RWPE2 (cell line): ENCODE data around the gene DCAF6.
"Not testable (repeated sequence)": the region's sequence is repeated elsewhere in the genome, so short reads cannot be mapped to it uniquely, and the experiment has no call there.

Experiments
- ATAC-seq: fragments of 200-7000 bp; cut with Tn5 transposase; 3 replicates; pipeline ENCODE4 v1.9.1; 2021; ENCODE audit warnings: low read depth
- DNase-seq: peaks from one replicate; pipeline ENCODE4 v3.0.0-alpha.2; 2020; ENCODE audit warnings: low spot score
- H3K27ac ChIP-seq: fragments of 450-650 bp; 2 replicates; pipeline ENCODE4 v1.5.1; 2017; ENCODE audit warnings: mild to moderate bottlenecking; ENCODE audit not compliant: poor library complexity, severe bottlenecking
- H3K27me3 ChIP-seq: fragments of 250-450 bp; sonication (Bioruptor Pico); 2 replicates; pipeline ENCODE4 v1.5.1; 2021; ENCODE audit warnings: mild to moderate bottlenecking, moderate library complexity; ENCODE audit not compliant: insufficient read depth, poor library complexity, severe bottlenecking
- H3K36me3 ChIP-seq: fragments of 250-450 bp; sonication (Bioruptor Pico); 2 replicates; pipeline ENCODE4 v1.5.1; 2020; ENCODE audit warnings: low read depth, mild to moderate bottlenecking, moderate library complexity
- H3K4me1 ChIP-seq: fragments of 250-450 bp; sonication (Bioruptor Pico); 2 replicates; pipeline ENCODE4 v1.5.1; 2021; ENCODE audit warnings: mild to moderate bottlenecking, moderate library complexity; ENCODE audit not compliant: insufficient read depth, poor library complexity, severe bottlenecking
- H3K4me3 ChIP-seq: fragments of 250-450 bp; sonication (Bioruptor Pico); 2 replicates; pipeline ENCODE4 v1.5.1; 2021; ENCODE audit warnings: mild to moderate bottlenecking, moderate library complexity; ENCODE audit not compliant: severe bottlenecking
- H3K9me3 ChIP-seq: fragments of 250-450 bp; sonication (Bioruptor Pico); 2 replicates; pipeline ENCODE4 v1.5.1; 2021; ENCODE audit warnings: mild to moderate bottlenecking, moderate library complexity; ENCODE audit not compliant: severe bottlenecking
- TF ChIP-seq, protein P1 (sequence below): fragments of 450-650 bp; IDR thresholded peaks from one replicate; pipeline ENCODE4 v1.5.1; 2017; ENCODE audit warnings: mild to moderate bottlenecking, moderate library complexity; ENCODE audit not compliant: poor library complexity, severe bottlenecking

DCAF6 gene

DNA sequence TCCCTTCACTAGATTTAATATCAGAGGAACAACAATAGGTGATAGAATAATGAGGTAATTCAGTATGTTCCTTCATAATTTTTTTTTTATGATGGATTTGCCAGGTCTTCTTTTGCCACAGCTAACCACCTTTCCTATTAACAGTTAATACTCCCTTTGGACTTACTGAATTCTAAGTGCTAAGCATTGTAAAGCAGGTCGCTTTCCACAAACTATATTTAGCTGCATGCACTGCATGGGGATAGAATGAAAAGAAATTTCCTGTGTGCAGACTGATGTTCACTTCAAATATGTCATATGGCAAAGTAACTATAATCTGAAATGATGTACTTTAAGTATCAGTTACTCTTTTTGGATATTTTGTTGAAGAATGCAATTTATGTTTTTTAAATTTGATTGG is 114.4 kb downstream of the DCAF6 start:
- Histone ChIP-seq H3K36me3 (peaks cover 6% of the 10 kb centered on the region; the same call in 1 of the 2 replicates), H3K9me3 (no peaks in the 10 kb centered on the region), H3K4me1 (no peaks in the 10 kb centered on the region), H3K4me3 (no peak overlapping the region), H3K27ac (no peak overlapping the region), H3K27me3 (no peaks in the 10 kb centered on the region)
- TF ChIP-seq, protein P1, sequence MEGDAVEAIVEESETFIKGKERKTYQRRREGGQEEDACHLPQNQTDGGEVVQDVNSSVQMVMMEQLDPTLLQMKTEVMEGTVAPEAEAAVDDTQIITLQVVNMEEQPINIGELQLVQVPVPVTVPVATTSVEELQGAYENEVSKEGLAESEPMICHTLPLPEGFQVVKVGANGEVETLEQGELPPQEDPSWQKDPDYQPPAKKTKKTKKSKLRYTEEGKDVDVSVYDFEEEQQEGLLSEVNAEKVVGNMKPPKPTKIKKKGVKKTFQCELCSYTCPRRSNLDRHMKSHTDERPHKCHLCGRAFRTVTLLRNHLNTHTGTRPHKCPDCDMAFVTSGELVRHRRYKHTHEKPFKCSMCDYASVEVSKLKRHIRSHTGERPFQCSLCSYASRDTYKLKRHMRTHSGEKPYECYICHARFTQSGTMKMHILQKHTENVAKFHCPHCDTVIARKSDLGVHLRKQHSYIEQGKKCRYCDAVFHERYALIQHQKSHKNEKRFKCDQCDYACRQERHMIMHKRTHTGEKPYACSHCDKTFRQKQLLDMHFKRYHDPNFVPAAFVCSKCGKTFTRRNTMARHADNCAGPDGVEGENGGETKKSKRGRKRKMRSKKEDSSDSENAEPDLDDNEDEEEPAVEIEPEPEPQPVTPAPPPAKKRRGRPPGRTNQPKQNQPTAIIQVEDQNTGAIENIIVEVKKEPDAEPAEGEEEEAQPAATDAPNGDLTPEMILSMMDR, result no peak
- no peak; the same call in 2 of the 3 replicates for ATAC-seq
- DNase-seq, result no peak

DNA sequence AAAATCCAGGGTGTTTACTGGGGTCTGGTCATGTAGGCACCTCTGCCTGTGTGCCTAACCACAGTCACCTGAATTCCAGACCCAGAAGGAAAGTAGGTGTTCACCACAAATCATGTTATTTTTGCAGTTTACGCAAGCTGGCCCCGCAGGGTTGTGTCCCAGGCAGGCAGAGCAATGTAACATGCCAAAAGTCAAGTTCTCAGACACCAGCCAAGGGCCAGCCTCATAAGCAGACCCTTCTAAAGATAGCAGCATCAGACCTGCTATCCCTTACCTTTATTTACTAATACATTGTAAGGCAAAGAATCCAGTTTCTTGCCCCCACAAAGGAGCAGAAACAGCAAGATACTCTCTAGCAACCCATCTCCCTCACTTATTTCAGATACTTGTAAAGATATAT is 117.2 kb downstream of the DCAF6 start:
- Histone ChIP-seq H3K4me1 (no peaks in the 10 kb centered on the region), H3K4me3 (no peak overlapping the region), H3K27me3 (no peaks in the 10 kb centered on the region), H3K27ac (no peak overlapping the region), H3K36me3 (peaks cover 5% of the 10 kb centered on the region; the same call in 1 of the 2 replicates), H3K9me3 (no peaks in the 10 kb centered on the region)
- TF ChIP-seq, protein P1, result no peak
- no peak for ATAC-seq
- no peak for DNase-seq

DNA sequence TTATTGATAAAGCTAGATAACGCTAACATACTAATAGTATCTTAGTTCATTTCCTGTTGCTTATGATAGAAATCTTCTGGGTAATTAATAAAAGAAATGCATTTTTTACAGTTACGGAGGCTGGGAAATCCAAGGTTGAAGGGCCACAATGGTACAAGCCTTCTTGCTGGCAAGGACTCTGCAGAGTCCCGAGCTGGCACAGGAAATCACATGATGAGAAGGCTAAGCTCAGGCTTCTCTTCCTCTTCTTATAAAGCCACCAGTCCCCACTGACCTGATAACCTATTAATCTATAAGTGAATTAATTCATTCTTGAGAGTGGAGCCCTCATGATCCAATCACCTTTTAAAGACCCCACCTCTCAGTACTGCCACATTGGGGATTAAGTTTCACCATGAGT is 117.6 kb downstream of the DCAF6 start:
- ATAC-seq (no peak), DNase-seq (no peak)
- Histone ChIP-seq H3K27me3 (no peaks in the 10 kb centered on the region), H3K27ac (no peak overlapping the region), H3K9me3 (no peaks in the 10 kb centered on the region), H3K36me3 (peaks cover 5% of the 10 kb centered on the region; the same call in 1 of the 2 replicates), H3K4me1 (no peaks in the 10 kb centered on the region), H3K4me3 (no peak overlapping the region)
- TF ChIP-seq, protein P1, result no peak

DNA sequence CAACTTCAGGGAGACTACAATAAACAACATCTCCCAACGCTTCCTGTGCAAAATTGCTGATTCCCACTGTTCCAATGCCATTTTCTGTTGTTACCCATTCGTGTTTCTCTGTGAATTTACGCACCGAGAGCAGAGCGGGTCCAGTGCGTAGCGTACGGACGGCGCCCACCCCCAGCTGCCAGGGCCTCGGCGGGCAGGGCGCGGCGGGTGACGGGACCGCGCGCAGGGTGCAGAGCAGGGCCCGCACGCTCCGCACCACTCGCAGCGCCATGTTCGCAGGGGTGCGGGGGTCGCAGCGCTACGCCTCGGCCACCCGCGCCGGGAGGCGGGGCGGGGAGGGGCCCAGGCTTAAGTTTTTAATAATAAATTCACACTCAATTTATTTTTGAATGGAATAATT is 119.7 kb downstream of the DCAF6 start:
- ATAC-seq, result peak; percentile 48; the same call in 1 of the 3 replicates
- H3K27ac ChIP-seq, result not testable (repeated sequence)

DNA sequence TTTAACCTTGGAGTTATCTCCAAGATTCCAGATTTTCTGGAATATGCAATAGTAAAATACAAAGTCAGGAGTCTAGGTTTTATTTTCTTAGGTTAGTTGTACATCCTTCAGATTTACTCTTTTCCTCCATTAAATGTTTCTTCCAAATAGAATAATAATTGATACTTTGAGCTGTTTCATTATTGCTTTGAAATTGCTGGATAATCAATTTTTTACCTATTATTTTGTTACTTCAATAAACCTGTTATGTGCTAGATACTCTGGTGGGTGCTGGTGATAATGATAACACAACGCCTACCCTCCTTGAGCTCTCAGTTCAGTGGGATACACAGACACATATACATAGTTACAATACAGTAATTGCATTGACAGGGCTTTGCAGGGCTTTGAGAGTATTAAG is 120.9 kb downstream of the DCAF6 start:
- TF ChIP-seq, protein P1, result no peak
- ATAC-seq (no peak), DNase-seq (no peak)
- Histone ChIP-seq H3K27me3 (no peaks in the 10 kb centered on the region), H3K27ac (no peak overlapping the region), H3K9me3 (no peaks in the 10 kb centered on the region), H3K4me1 (no peaks in the 10 kb centered on the region), H3K36me3 (peaks cover 3% of the 10 kb centered on the region; the same call in 1 of the 2 replicates), H3K4me3 (no peak overlapping the region)

More for the DNA sequence above, 119.7 kb downstream of the DCAF6 start:
- not testable (repeated sequence) for H3K36me3 ChIP-seq, H3K27me3 ChIP-seq, H3K4me3 ChIP-seq, H3K9me3 ChIP-seq, DNase-seq, H3K4me1 ChIP-seq
